Tibial nerve (tissue), 4 donors: ENCODE results near the gene RACGAP1. TPM values are rescaled to one million over a fixed set of nuclear protein-coding genes. Genes with fewer than 3 reads are reported as not detected.

Experiments
- DNase-seq, 2 donors: peaks; one replicate each; pipeline ENCODE4 v3.0.0-alpha.2; 2019; ENCODE audit warnings: low spot score in 2 of 2
- H3K27ac ChIP-seq, 4 donors: fragments of 200-600 bp; sonication (generic) in 3 of 4; one replicate each; pipeline ENCODE4 v1.5.1; 2017 to 2019; ENCODE audit warnings: mild to moderate bottlenecking in 1 of 4
- H3K27me3 ChIP-seq, 2 donors: fragments of 200-600 bp; sonication (generic) in 1 of 2; one replicate each; pipeline versions ENCODE4 v1.5.1 to v1.6.0; 2017 to 2019
- H3K36me3 ChIP-seq, 3 donors: fragments of 200-600 bp; sonication (generic); one replicate each; pipeline ENCODE4 v1.5.1; 2018 to 2019
- H3K4me1 ChIP-seq, 4 donors: fragments of 200-600 bp; sonication (generic) in 3 of 4; one replicate each; pipeline ENCODE4 v1.5.1; 2017 to 2019
- H3K4me3 ChIP-seq, 4 donors: fragments of 200-600 bp; sonication (generic) in 3 of 4; one replicate each; pipeline ENCODE4 v1.5.1; 2017 to 2019; ENCODE audit warnings: mild to moderate bottlenecking in 1 of 4, moderate library complexity in 1 of 4
- H3K9me3 ChIP-seq, 4 donors: fragments of 200-600 bp; sonication (generic) in 3 of 4; one replicate each; pipeline ENCODE4 v1.5.1; 2017 to 2019
- CTCF ChIP-seq, 5 experiments: fragments of 200-600 bp in 3 of 5; fragments of 450-650 bp in 2 of 5; sonication (generic) in 3 of 5; IDR thresholded peaks; one replicate each; pipeline ENCODE4 v1.5.1; 2016 to 2019; ENCODE audit warnings: antibody characterized with exemption in 5 of 5, mild to moderate bottlenecking in 3 of 5, moderate library complexity in 2 of 5
- EP300 ChIP-seq, 2 donors: sonication (generic); formaldehyde crosslinking; IDR thresholded peaks; one replicate each; pipeline ENCODE4 v1.6.1; 2017; ENCODE audit warnings: antibody characterized with exemption in 2 of 2, mild to moderate bottlenecking in 1 of 2
- POLR2A ChIP-seq, 2 donors: fragments of 450-650 bp; IDR thresholded peaks; one replicate each; pipeline ENCODE4 v1.6.1; 2017; ENCODE audit warnings: antibody characterized with exemption in 2 of 2, mild to moderate bottlenecking in 2 of 2, moderate library complexity in 2 of 2
- WGBS, 2 donors: methylation state at CpG; one replicate each; pipeline ENCODE4 v1.1.5; 2018; 5-methylcytosine and 5-hydroxymethylcytosine counted together
- total RNA-seq, 4 donors: library from RNA; depleted of rRNA; stranded (reverse); fragments of >200 nt; gene quantifications; one replicate each; pipeline ENCODE4 v1.1.0, GENCODE V29; 2016

Gene RACGAP1
- total RNA-seq, 4 donors from 2014 or later: 6.3 to 15.1 (median 10.5) TPM

- Histone ChIP-seq H3K9me3 (no peaks in the 10 kb centered on the region), H3K4me3 (no peak overlapping the region), H3K27me3 (peaks cover 0 to 14% of the 10 kb centered on the region in 2 donors), H3K4me1 (peaks cover 0 to 12% (median 9%) of the 10 kb centered on the region in 4 donors), H3K36me3 (no peaks in the 10 kb centered on the region), H3K27ac (no peak overlapping the region)
- DNase-seq: no peak
- WGBS, 2 donors: 90 to 98% methylated on average over 3 of the region's 3 CpGs
- TF ChIP-seq EP300 (IDR thresholded peaks at IDR 0.05) (no peak), CTCF (IDR thresholded peaks at IDR 0.05) (no peak), POLR2A (IDR thresholded peaks at IDR 0.05) (no peak)
Measured at GRCh38 chr12:50026691-50027090, 1.4 kb upstream of the RACGAP1 start.

GRCh38 chr12:50024805-50025186, 498 bp downstream of the RACGAP1 start:
- WGBS, 2 donors: 1% methylated on average over 16 of the region's 16 CpGs
- Histone ChIP-seq H3K9me3 (no peaks in the 10 kb centered on the region), H3K4me1 (peaks cover 0 to 12% (median 9%) of the 10 kb centered on the region in 4 donors), H3K27ac (peak overlapping the region in 2 of 4 donors; percentile 60 to 81), H3K4me3 (peak overlapping the region; percentile 49 to 87 (median 64)), H3K27me3 (no peaks in the 10 kb centered on the region), H3K36me3 (no peaks in the 10 kb centered on the region)
- no peak for DNase-seq
- TF ChIP-seq EP300 (IDR thresholded peaks at IDR 0.05) (no peak), CTCF (IDR thresholded peaks at IDR 0.05) (no peak), POLR2A (IDR thresholded peaks at IDR 0.05) (no peak)

GRCh38 chr12:50024227-50024626, 1.1 kb downstream of the RACGAP1 start:
- Histone ChIP-seq H3K27ac (no peak overlapping the region), H3K4me1 (peaks cover 0 to 12% (median 9%) of the 10 kb centered on the region in 4 donors), H3K4me3 (peak overlapping the region in 1 of 4 donors; percentile 87), H3K9me3 (no peaks in the 10 kb centered on the region), H3K27me3 (no peaks in the 10 kb centered on the region), H3K36me3 (no peaks in the 10 kb centered on the region)
- DNase-seq: no peak
- 80% methylated on average over 8 of the region's 8 CpGs for WGBS, 2 donors
- TF ChIP-seq CTCF (IDR thresholded peaks at IDR 0.05) (no peak), EP300 (IDR thresholded peaks at IDR 0.05) (no peak), POLR2A (IDR thresholded peaks at IDR 0.05) (no peak)

- 96 to 98% methylated on average over 1 of the region's 1 CpG for WGBS, 2 donors
- Histone ChIP-seq H3K4me3 (no peak overlapping the region), H3K9me3 (no peaks in the 10 kb centered on the region), H3K27me3 (no peaks in the 10 kb centered on the region), H3K36me3 (no peaks in the 10 kb centered on the region), H3K4me1 (peaks cover 0 to 18% (median 9%) of the 10 kb centered on the region in 4 donors), H3K27ac (no peak overlapping the region)
- DNase-seq: no peak
- TF ChIP-seq POLR2A (IDR thresholded peaks at IDR 0.05) (no peak), CTCF (IDR thresholded peaks at IDR 0.05) (no peak), EP300 (IDR thresholded peaks at IDR 0.05) (no peak)
Measured at GRCh38 chr12:50022903-50023302, 2.4 kb downstream of the RACGAP1 start.

GRCh38 chr12:50021031-50021430, 4.3 kb downstream of the RACGAP1 start:
- H3K4me1 ChIP-seq: peaks cover 0 to 35% (median 13%) of the 10 kb centered on the region in 4 donors
- TF ChIP-seq EP300 (IDR thresholded peaks at IDR 0.05): no peak
- TF ChIP-seq CTCF (IDR thresholded peaks at IDR 0.05): no peak
- TF ChIP-seq POLR2A (IDR thresholded peaks at IDR 0.05): no peak
- no peaks in the 10 kb centered on the region for H3K9me3 ChIP-seq
- no peak overlapping the region for H3K27ac ChIP-seq
- no peak overlapping the region for H3K4me3 ChIP-seq
- no peaks in the 10 kb centered on the region for H3K36me3 ChIP-seq
- H3K27me3 ChIP-seq: no peaks in the 10 kb centered on the region
- no peak for DNase-seq
- 37 to 38% methylated on average over 4 of the region's 4 CpGs for WGBS, 2 donors
